Measurements from ENCODE around the gene SGSM2.

DNA sequence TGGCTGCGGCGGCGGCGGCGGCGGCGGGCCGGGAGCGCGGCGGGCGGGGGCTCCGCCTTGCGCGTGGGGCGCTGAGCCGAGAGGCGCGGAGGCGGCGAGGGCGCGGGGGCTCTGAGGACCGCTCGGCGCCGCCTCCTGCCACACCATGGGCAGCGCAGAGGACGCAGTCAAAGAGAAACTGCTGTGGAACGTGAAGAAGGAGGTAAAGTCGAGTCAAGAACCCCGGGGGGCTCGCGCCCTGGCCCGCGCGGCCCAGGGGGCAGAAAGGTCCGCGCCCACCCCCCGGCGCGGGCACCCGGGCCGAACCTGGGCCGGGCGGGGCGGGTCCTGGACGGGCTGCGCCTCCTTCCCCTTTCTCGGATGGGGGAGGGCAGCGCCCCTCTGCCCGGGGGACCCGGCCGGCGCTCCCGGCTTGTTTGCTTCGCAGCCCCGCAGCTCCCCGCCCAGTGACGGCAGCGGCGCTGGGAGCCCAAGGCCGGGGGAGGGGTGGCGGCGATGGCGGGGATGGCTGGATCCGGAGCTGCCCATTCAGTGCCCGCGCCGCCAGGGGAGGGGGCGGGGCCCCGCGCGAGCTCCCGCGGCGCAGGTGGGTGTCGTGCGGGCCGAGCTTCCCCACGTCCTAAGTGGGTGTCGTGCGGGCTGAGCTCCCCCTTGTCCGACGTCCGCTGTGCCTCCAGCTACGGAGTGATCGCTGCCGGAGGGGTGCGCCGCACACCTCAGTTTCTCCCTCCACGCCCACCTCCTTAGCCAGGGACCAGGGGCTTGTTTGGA is 428 bp downstream of the SGSM2 start:
- TF ChIP-seq, protein P1, sequence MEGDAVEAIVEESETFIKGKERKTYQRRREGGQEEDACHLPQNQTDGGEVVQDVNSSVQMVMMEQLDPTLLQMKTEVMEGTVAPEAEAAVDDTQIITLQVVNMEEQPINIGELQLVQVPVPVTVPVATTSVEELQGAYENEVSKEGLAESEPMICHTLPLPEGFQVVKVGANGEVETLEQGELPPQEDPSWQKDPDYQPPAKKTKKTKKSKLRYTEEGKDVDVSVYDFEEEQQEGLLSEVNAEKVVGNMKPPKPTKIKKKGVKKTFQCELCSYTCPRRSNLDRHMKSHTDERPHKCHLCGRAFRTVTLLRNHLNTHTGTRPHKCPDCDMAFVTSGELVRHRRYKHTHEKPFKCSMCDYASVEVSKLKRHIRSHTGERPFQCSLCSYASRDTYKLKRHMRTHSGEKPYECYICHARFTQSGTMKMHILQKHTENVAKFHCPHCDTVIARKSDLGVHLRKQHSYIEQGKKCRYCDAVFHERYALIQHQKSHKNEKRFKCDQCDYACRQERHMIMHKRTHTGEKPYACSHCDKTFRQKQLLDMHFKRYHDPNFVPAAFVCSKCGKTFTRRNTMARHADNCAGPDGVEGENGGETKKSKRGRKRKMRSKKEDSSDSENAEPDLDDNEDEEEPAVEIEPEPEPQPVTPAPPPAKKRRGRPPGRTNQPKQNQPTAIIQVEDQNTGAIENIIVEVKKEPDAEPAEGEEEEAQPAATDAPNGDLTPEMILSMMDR (IDR thresholded peaks at IDR 0.05; ENCODE audit: low read length): no peak
- TF ChIP-seq EZH2 (IDR thresholded peaks at IDR 0.05; ENCODE audit: borderline replicate concordance, low read length): no peak
